NK-92 (cell line): ENCODE data around the gene ITGA4.

Experiments used
- DNase-seq: peaks from one replicate; lab custom pipeline; 2025; ENCODE audit not compliant: unreplicated experiment; lab: John Stamatoyannopoulos, UW

ITGA4 gene

GRCh38 chr2:181499231-181499630 lies 42.0 kb downstream of the ITGA4 start:
- DNase-seq = no peak

- no peak for DNase-seq
Measured at GRCh38 chr2:181500201-181500600, 43.0 kb downstream of the ITGA4 start.

- no peak for DNase-seq
Measured at GRCh38 chr2:181515719-181516118, 58.5 kb downstream of the ITGA4 start.

DNA sequence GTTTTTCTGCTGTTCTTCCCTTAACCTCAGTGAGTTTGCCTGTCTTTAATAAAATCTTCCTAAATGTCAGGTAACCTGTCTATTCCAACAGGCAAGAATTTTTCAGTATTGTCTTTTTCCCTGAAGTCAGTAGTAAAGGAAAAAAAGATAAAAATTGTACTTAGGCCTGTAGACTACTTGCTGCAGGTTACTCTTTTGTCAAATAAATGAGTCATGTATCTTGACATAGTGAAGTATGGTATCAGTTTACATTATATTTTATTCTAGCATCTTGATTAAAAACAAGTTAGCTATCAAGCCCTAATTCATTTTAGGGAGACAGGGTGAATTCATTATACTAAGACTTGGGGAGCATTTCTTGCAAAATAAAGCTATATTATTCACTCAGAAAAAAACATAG lies 59.8 kb downstream of the ITGA4 start:
- DNase-seq = no peak

- DNase-seq = no peak
Measured at GRCh38 chr2:181517685-181518301, 60.6 kb downstream of the ITGA4 start.

DNA sequence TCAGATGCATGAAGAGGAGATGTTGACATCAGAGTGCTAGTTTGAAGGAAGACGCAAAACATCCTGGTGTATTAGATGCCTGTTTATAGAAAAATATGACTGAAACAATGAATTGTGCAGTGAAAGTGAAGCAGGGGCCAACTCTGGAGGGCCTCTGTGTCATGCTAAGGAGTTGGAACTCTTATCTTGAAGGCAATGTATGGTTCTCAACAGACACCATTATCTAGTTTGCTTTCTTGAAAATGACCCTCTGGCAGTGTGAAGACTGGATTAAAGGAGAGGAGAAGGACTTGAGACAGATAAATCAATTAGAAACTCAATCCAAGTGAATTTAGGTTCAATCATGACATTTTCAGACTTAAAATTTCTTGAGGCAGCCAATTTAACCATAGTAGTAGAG lies 63.1 kb downstream of the ITGA4 start:
- DNase-seq = no peak

DNA sequence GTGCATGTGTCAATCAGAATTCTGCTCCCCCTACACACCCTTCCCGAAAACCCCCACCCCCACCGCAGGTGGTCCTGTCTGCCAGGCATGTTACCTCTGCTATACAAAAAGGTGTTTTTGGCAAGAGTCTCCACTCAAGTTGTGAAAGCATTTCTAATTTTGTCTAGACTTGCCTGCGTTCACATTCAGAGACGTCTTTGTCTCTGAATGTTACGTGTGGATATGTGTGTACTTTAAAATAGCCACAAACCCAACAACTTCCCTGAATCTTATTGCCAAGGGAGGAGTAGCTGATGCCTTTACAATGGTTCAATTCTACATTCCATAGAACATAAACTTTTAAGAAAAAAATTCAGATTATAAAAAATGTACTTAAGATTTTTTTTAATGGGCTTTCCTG lies 66.6 kb downstream of the ITGA4 start:
- DNase-seq = no peak

- DNase-seq = no peak
Measured at GRCh38 chr2:181526014-181526413, 68.8 kb downstream of the ITGA4 start.

DNA sequence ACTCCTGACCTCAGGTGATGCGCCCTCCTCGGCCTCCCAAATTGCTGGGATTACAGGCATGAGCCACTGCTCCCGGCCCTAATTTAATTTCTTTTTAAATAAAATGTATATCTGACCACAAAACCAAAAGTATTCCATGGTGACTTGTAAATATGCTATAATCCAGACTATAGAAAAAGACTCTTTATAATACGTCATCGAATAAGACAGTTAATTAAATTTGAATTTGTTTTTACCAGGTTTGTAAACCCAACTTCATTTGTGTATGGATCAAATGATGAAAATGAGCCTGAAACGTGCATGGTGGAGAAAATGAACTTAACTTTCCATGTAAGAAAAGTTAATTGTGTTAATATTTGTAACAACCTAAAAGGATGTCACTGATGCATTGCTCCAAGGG lies 69.9 kb downstream of the ITGA4 start:
- DNase-seq = no peak

GRCh38 chr2:181528441-181528840 lies 71.3 kb downstream of the ITGA4 start:
- no peak for DNase-seq

DNA sequence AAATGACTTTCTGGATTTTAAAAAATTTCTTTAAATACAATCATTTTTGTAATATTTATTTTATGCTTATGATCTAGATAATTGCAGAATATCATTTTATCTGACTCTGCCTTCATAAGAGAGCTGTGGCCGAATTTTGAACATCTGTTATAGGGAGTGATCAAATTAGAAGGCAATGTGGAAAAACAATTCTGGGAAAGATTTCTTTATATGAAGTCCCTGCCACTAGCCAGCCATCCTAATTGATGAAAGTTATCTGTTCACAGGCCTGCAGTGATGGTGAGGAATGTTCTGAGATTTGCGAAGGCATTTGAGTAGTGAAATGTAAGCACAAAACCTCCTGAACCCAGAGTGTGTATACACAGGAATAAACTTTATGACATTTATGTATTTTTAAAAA lies 79.5 kb downstream of the ITGA4 start:
- DNase-seq = no peak

DNA sequence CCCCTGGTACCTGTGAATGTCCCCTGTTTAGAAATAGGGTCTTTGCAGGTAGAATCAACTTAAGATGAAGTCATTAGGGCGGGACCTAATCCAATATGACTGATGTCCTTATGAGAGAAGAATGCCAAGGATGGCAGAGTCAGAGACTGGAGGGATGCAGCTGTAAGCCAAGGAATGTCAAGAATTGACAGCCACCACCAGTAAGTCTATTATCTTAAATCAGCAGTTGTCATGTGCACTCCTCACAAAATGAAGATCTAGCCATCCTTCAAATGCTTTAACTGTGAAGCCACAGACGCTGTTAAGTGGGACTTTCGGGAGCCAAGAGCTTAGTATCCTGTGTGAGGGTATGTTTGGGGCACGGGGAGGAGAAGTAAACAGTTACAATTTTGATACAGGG lies 83.2 kb downstream of the ITGA4 start:
- DNase-seq = no peak

GRCh38 chr2:181542170-181542569 lies 85.0 kb downstream of the ITGA4 start:
- DNase-seq = no peak

DNA sequence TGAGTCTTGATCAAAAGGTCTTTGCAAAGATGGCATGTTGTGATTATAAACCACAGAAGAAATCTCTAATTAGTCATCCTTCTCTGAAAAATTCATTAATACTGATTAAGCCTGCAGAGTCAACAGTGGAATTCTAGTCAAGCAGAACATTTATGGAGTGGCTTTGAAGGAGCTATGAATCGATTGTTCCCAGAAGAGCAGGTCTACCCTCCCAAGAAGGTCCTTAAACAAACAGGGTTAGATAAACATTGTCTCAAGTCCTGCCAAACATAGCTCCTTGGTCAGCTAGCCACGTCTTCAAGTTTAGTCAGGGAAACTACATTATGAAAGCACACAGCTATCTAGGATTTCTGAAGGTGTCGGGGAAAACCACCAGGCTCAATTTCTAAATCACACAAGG lies 88.9 kb downstream of the ITGA4 start:
- no peak for DNase-seq

DNA sequence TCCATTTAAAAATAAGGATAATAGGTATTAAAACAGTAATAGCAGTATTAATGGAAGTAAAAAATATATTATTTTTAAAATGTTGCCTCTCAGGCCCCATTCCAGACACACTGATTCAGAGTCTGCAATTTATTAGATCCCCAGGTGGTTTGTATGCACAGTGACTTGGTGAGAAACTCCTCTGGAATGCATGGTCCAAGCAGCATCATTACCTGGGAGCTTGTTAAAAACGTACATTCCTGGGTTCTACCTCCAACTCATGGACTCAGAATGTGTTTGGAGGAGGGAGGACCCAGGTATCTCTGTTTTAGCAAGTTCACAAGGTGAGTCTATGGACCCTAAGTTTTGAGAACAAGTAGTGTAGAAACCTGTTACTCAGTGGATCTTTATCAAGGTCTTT lies 95.6 kb downstream of the ITGA4 start:
- no peak for DNase-seq

DNA sequence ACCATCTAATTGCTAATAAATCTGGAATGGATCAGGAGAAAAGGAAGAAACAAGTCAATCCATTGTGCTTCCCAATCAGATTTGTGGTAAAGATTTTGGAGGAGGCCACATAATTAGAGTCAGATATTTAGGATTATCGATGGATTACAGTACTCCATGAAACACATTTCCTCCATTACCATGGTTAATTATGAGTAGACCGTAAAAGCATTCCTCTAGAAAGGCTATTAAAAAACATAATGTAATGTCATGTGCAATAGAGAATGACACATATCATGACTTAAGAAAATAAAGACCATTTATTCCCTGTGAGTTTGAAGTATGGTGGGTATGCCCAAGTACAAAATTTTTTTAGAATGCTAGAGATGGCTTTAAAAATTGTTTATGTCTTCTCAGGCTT lies 96.1 kb downstream of the ITGA4 start:
- DNase-seq = no peak

GRCh38 chr2:181554061-181554830 lies 97.1 kb downstream of the ITGA4 start:
- DNase-seq = no peak

DNA sequence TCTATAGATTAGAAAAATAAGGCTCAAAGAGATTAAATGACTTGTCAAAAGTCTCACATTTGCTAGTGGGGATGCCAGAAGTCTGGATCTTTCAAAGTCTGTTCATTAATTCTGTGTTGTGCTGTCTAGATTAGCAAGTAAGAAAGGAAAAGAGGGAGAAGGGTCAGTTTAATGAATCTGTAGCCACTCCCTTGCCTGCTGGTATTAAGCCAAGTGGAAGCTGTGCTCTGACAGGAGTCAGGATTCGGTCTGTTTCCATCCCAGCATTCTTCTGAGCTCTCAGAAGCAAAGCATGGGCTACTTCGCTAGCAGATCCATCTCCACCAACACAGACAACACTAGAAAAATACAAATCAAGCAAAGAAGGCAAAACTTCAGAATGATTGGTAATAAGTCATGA lies 101.2 kb downstream of the ITGA4 start:
- no peak for DNase-seq

DNA sequence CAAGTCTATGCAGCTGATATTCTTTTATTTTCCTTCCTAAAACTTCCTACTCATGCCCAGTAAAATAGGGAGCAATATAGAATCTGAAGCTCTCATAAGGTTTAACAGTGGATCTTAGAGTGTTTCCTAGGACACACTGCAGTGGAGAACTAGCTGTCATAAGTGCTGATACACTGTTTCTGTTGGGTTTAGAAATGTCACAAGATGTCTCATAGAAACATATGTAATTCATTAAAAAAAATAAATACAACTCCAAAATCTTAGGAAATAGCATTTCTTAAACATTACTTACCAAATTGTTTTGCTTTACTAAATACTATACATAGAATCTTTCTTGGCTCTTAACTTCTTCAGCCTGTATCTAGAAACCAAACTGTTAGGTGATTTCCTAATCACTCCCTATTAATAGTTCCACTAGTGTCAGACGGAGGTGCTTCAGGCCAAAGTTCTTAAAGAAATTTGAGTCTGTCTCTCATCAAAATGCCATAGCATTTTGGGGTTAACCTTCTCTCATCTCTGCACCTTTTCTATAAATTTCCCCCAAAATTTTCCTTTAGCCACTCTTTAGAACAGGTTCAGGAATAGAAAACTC lies 106.0 kb downstream of the ITGA4 start:
- DNase-seq = no peak

DNA sequence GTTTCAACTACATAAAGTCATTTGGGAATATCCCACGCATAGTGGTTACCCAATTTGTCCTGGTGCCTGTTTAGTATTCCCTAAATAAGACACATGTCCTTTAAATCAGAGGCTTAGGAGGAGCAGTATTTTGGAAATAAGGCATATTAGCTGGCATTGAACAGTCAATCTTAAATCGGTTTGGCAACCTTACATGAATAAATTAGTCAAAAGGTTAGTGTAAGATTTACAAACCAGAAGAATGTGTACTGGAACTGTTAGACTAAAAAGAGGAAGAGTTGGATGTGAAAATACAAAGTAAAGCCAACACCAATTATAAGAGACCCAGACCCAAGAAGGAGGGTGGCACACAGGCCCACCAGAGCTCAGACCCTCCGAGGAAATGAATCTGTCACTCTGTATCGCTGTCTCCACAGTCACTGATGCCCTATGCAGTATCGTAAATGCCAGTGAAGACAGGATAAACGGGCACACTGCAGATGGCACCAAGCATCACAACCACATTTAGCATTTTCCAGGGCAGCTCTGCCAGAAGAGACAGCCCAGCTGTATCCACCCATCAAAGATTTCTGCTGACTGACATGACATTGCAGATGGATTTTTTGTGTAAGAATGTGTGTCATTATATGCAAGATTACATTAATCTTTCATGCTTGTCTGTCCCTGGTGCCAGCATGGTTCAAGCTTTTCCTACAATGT lies 109.3 kb downstream of the ITGA4 start:
- DNase-seq = no peak

DNA sequence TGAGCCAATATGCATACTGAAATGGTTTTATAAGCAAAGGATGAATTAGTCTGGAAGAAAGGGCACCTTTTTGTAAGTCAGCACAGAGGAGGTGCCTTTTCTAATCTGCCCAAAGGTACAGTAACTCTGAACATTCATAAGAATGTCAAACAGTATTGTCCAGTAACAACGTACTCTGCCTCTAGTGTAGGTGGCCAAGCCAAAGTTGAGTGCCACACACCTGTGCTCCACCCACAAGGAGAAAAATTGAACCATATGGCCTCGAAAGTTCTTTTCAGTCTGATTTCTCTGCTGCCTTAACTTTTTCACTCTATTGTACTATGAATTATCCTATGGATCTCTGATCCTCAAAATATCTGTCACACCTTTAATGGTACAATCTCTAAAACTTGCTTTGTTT lies 112.9 kb downstream of the ITGA4 start:
- DNase-seq = no peak
